GM12892 (cell line): ENCODE measurements around the gene ARFIP1.

ENCODE experiments used
- POLR2A ChIP-seq: IDR thresholded peaks from 2 replicates; pipeline ENCODE4 v1.6.1; 2011; ENCODE audit warnings: low read depth, low read length, control low read depth
- POLR2AphosphoS5 ChIP-seq: IDR thresholded peaks from 2 replicates; pipeline ENCODE4 v1.6.1; 2011; ENCODE audit warnings: low read depth, low read length, control low read depth

DNA sequence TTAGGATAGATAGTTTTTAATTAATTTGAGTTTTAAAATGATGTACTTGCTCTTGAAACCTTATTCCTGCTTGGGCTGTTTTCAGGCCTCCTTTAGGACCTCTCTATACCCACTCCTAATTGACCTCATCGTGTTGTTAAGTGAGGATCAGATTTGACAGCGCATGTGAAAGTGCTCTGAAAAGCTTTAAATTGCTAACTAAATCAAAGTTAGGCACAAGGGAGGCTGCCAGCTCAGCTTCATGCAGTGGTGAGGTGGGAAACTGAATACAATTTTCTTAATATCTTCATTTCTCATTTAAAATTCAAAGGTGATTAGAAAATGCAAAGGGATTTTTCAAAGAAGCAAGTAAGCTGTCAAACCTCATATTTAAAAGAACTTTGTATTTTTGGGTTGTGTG lies 176.4 kb downstream of the ARFIP1 start:
- TF ChIP-seq POLR2AphosphoS5 (no peak), POLR2A (no peak)
